Epidermal melanocyte (primary cell): ENCODE data around the gene NHERF1.
A peak's percentile ranks its signal among the peaks of the same experiment; 100 is the strongest.

Experiments
- DNase-seq: peaks from one replicate; pipeline ENCODE4 v3.0.0; 2011; ENCODE audit warnings: low spot score; ENCODE audit not compliant: insufficient read length

The NHERF1 gene

DNA sequence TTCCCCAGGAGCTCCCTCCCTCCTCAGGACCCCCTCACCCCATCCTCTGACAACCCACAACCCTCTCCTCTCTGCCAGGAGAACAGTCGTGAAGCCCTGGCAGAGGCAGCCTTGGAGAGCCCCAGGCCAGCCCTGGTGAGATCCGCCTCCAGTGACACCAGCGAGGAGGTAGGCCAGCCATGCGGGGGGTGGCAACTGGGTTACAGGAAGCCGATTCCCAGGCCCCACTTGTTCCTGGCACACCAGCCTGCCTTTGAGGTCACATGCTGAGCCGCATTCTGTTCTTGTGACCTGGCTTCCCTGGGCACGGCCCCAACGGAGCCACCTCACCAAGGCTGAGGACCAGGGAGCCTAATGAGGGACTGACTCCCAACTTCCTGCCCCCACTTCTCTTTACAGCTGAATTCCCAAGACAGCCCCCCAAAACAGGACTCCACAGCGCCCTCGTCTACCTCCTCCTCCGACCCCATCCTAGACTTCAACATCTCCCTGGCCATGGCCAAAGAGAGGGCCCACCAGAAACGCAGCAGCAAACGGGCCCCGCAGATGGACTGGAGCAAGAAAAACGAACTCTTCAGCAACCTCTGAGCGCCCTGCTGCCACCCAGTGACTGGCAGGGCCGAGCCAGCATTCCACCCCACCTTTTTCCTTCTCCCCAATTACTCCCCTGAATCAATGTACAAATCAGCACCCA lies 19.8 kb downstream of the NHERF1 start:
- no peak for DNase-seq

DNA sequence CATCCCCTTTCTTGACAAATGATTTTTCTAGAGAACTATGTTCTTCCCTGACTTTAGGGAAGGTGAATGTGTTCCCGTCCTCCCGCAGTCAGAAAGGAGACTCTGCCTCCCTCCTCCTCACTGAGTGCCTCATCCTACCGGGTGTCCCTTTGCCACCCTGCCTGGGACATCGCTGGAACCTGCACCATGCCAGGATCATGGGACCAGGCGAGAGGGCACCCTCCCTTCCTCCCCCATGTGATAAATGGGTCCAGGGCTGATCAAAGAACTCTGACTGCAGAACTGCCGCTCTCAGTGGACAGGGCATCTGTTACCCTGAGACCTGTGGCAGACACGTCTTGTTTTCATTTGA lies 20.3 kb downstream of the NHERF1 start:
- no peak for DNase-seq

GRCh38 chr17:74769266-74769855 lies 20.9 kb downstream of the NHERF1 start:
- DNase-seq = no peak

- no peak for DNase-seq
These were observed 21.5 kb downstream of the NHERF1 start for GRCh38 chr17:74769856-74770497.

- no peak for DNase-seq
These were observed 22.3 kb downstream of the NHERF1 start for GRCh38 chr17:74770498-74771318.

DNA sequence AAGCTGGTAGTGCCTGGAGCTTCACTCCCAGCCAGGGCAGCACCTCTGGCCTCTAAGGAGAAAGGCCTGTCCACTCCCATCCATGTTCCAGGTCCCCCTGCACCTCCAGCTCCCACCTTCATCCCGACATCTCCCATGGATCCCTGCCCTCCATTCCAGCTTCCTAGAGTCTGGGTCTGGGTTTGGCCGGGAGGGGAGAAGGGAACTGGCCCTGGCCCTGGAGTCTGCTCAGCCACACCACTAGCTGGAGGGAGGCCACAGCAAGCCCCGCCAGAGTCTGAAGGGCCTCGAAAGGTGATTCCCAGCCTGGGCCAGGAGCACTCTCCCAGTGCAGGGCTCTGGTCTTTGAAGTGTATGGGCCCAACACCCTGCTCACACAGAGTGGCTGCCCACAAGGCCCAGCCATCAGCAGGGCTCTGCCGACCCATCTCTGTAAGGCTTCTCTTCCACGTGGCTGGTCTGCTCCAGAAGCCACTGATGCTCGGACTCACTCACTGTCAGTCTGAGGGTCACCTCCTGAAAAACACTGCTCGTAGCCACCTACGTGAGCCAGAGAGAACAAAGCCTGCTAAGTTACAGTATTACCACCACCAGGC lies 23.0 kb downstream of the NHERF1 start:
- DNase-seq = no peak

DNA sequence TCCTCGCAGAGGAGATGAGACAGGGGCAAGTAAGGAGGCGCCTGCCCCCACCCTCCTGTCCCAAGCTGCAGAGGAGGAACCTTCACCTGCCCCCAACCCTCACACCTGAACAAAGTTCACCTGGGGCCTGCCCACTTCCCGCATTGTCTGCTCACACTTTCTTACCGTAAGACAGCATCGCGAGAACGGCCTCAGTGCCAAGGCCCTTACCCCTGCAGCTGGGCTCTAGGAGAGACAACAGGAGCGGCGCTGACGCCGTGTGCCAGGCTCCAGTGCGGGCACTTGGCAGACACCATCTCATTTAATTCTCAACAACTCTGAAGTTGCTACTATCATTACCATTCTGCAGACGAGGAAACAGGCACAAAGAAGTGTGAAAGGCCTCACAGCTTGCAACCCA lies 23.6 kb downstream of the NHERF1 start:
- DNase-seq = no peak

DNA sequence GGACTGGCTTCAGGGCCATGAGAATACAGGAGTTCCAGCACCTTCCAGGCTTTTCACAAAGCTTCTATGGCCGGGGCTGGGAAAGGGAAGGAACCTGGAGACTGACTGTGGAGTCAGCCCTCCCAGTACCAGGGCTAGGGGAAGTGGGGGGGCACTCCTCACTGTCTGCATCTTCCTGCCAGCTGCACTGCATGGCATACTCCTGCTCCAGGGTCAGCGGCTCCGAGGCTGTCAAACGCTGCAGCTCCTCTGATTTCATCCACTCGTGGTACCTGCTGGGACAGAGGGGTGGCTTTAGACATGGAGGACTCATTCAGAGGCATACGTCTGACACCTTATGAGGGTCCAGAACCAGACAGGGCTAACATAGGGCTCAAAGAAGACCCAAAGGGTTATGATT lies 25.0 kb downstream of the NHERF1 start:
- no peak for DNase-seq

DNA sequence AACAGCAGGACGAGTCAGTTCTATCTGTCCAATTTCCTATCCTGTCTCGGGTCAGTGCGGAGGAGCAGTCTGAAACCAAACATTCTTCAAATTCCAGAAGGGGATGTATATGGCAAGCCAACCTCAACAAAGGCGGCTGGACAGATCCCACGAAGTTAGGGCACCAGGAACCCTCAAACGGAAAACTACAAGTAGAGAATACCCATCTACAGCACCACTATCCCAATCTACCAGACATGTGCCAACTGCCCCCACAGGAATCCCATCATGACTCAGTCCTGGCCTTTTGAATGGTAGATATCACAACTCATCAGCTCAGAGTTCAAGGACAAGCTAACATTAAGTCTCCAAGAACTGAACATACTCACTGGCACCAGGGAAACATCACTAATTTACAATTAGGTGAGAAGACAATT lies 25.5 kb downstream of the NHERF1 start:
- no peak for DNase-seq

- DNase-seq = no peak
These were observed 27.1 kb downstream of the NHERF1 start for GRCh38 chr17:74775409-74776043.

DNA sequence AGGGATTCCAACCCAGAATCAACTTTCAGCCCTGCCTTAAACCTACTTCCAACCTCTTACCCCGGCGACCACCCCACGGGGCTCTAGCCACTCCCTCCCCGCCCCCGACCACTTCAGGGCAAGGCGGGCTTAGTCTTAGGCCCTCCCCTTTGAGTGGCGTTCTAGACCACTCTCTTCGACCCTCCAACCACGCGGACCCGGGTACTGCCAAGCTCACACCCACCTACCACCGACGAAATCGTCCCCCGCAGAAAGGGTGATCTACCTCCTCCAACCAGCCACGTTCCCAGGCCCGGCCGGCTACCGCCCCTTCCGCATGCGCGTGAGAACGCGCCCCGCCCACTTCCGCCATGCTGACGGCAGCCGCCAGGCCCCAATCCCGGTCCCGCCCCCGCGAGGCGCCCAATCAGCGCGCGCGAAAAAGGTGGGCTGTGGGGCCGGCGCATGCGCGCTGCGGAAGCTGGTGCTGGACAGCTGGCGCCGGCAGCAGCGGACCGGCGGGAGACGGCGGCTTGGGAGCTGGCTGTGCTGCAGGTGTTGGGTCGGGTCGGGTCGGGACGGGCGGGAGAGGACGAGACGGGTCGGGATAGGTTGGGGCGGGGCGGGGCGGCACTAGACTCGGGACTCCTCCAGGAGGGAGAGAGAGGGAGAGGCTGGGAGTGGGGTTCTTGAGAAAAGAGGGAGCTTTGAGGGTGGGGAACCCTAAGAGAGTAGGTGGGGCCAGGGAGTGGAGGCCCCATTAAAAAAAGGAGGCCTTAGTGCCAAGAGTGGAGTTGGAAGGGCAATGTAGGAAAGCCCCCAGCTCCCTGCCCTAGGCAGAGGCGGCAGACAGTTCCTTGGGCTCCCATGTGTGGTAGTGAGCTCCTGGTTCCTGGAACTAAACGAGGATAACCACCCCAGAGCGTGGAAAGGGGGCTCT lies 27.9 kb downstream of the NHERF1 start, which contains the start of gene NAT9:
NAT9 (minus strand) TSS at position 302 of the 919 bp plus-strand sequence. CDS start 647 bp downstream, outside the sequence.
- DNase-seq = peak; percentile 98

DNA sequence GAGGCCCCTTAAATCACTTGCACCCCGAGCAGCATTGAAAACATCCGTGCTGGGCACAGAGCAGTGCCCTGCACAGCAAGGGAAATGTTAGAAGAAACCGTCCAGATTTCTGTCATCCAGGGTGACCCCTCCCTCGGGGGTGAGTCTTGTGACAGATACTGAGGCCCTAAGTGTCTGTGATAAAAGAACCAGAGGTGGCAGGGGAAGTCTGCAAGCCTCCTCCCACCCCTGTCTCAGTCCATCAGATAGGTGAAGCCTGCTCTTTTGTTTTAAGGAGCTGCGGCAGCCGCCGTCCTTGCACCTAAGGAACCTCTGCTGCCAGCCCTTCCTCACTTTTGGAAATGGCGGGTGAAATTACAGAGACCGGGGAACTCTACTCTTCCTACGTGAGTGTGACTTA lies 28.6 kb downstream of the NHERF1 start:
- DNase-seq = no peak

GRCh38 chr17:74777901-74778515 lies 29.6 kb downstream of the NHERF1 start:
- no peak for DNase-seq

- DNase-seq = no peak
These were observed 30.5 kb downstream of the NHERF1 start for GRCh38 chr17:74778960-74779359.

- DNase-seq = no peak
These were observed 31.1 kb downstream of the NHERF1 start for GRCh38 chr17:74779501-74779900.

GRCh38 chr17:74779948-74780400 lies 31.5 kb downstream of the NHERF1 start:
- DNase-seq = no peak

DNA sequence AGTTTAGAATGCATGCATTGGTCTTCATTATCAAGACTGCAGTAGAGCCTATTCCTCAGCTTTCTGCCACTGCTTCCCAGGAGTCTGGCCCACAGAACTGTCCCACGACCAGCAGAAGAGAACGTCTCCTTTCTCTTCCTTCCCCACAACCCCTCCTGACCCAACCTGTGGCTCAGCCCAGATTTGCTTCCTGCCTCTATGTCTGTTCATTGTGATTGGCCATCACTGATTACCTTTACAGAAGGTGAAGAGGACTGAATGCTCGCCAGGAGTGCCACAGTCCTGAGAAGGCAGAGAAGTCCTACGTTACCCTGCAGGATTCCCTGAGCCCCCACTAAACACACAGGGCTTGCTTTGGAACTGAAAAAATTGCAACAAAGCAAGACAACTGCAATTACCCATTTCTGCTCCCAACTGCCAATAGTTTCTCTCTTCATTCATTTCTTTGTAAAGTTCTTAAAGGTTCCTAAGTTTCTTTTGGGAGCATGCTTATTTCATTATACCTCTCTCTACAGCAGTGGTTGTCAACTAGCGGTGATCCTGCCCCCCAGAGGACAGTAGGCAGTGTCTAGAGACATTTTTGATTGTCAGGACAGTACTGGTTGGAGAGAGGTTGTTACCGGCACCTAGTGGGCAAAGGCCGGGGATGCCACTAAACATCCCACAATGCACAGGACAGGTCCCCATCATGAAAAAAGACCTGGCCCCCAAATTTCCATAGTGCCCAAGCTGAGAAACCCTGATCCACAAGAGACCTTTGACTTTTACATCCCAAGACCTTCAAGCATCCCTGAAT lies 32.2 kb downstream of the NHERF1 start:
- DNase-seq = no peak

DNA sequence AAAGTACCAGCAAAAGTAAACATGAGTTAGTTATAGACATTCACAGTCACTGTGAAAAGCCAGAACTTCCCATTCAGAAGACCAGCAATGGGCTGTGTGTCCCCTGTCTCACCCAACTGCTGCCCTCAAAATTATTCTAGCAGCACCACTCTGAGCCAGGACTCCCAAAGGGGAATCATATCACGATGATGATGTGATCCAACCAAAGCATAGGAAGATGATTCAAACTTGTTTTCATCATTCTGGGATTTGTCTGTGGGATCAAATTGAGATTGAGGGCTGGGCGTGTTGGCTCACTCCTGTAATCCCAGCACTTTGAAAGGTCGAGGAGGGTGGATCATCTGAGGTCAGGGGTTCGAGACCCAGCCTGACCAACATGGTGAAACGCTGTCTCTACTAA lies 34.1 kb downstream of the NHERF1 start:
- no peak for DNase-seq
